Thyroid gland (tissue), 4 donors: ENCODE results near the gene ZNF835. TPM values are rescaled to one million over a fixed set of nuclear protein-coding genes. Genes with fewer than 3 reads are reported as not detected.

ENCODE experiments used
- DNase-seq, 2 donors: peaks; one replicate each; pipeline ENCODE4 v3.0.0-alpha.2; 2019
- H3K27ac ChIP-seq, 3 donors: fragments of 200-600 bp; sonication (generic); 1 replicate in 2 of 3; 2 replicates in 1 of 3; pipeline ENCODE4 v1.5.1; 2016 to 2019; ENCODE audit warnings: mild to moderate bottlenecking in 1 of 3, moderate library complexity in 1 of 3
- H3K27me3 ChIP-seq: fragments of 200-600 bp; sonication (generic); one replicate; pipeline ENCODE4 v1.5.1; 2019
- H3K36me3 ChIP-seq, 2 donors: fragments of 200-600 bp; sonication (generic); one replicate each; pipeline ENCODE4 v1.5.1; 2016 to 2019
- H3K4me1 ChIP-seq, 2 donors: fragments of 200-600 bp; sonication (generic); one replicate each; pipeline ENCODE4 v1.5.1; 2017 to 2019
- H3K4me3 ChIP-seq, 3 donors: fragments of 200-600 bp; sonication (generic); replicated peaks in 1 of 3; 1 replicate in 2 of 3; 2 replicates in 1 of 3; pipeline ENCODE4 v1.5.1; 2016; ENCODE audit warnings: mild to moderate bottlenecking in 1 of 3
- H3K9me3 ChIP-seq: fragments of 200-600 bp; sonication (generic); one replicate; pipeline ENCODE4 v1.5.1; 2017
- POLR2A ChIP-seq, 2 donors: fragments of 450-650 bp; IDR thresholded peaks; one replicate each; pipeline ENCODE4 v1.6.1; 2017; ENCODE audit warnings: antibody characterized with exemption in 2 of 2, mild to moderate bottlenecking in 2 of 2, moderate library complexity in 1 of 2
- WGBS, 2 donors: methylation state at CpG; one replicate each; pipeline ENCODE4 v1.1.5; 2017; 5-methylcytosine and 5-hydroxymethylcytosine counted together
- intact Hi-C: fragments of 100-400 bp; cut with DNase I; formaldehyde crosslinking; loops from one replicate; pipeline ENCODE4 v1.15.1; 2023
- total RNA-seq, 4 donors: library from RNA; depleted of rRNA; stranded (reverse); fragments of >200 nt; gene quantifications; one replicate each; pipeline ENCODE4 v1.2.3, GENCODE V29; 2016
- TF ChIP-seq, protein P1 (sequence below), 6 experiments: fragments of 200-600 bp in 3 of 6; fragments of 450-650 bp in 3 of 6; sonication (generic) in 3 of 6; IDR thresholded peaks; one replicate each; pipeline ENCODE4 v1.5.1; 2016 to 2019; ENCODE audit warnings: antibody characterized with exemption in 6 of 6, mild to moderate bottlenecking in 2 of 6, inconsistent platforms in 1 of 6, moderate library complexity in 1 of 6

ZNF835 gene
- 10 to 100 TPM in 1 of 4 donors, 1 to 10 TPM in 3; 6.8 to 12.3 (median 8.7) TPM for total RNA-seq

GRCh38 chr19:56671613-56671994 lies at the start of gene ZNF835:
Gene ZNF835, minus strand, starts transcription at chr19:56671757. Its CDS starts 6,559 bp downstream, at chr19:56665198.
- Histone ChIP-seq H3K4me3 (peak within 1 kb of the TSS; percentile 30 to 87 (median 66)), H3K4me1 (peaks cover 16 to 17% of the 10 kb centered on the region in 2 donors), H3K27me3 (no peaks in the 10 kb centered on the region), H3K27ac (no peak within 1 kb of the TSS), H3K36me3 (no peaks in the 10 kb centered on the region), H3K9me3 (no peaks in the 10 kb centered on the region)
- peak; percentile 93 for DNase-seq
- 0 to 1% methylated on average over 1 to 19 of the region's 32 CpGs for WGBS, 2 donors
- TF ChIP-seq POLR2A (IDR thresholded peaks at IDR 0.05): peak in 1 of 2 donors; percentile 52
- TF ChIP-seq, protein P1, sequence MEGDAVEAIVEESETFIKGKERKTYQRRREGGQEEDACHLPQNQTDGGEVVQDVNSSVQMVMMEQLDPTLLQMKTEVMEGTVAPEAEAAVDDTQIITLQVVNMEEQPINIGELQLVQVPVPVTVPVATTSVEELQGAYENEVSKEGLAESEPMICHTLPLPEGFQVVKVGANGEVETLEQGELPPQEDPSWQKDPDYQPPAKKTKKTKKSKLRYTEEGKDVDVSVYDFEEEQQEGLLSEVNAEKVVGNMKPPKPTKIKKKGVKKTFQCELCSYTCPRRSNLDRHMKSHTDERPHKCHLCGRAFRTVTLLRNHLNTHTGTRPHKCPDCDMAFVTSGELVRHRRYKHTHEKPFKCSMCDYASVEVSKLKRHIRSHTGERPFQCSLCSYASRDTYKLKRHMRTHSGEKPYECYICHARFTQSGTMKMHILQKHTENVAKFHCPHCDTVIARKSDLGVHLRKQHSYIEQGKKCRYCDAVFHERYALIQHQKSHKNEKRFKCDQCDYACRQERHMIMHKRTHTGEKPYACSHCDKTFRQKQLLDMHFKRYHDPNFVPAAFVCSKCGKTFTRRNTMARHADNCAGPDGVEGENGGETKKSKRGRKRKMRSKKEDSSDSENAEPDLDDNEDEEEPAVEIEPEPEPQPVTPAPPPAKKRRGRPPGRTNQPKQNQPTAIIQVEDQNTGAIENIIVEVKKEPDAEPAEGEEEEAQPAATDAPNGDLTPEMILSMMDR (IDR thresholded peaks at IDR 0.05): peak in 4 of 6 experiments; percentile 11 to 47 (median 24)
- intact Hi-C loops: loop anchor here (10.0 kb wide), 1 partner anchor 277 kb away; the partner anchor contains the start of gene ZNF582

- Histone ChIP-seq H3K4me1 (no peaks in the 10 kb centered on the region), H3K27me3 (no peaks in the 10 kb centered on the region), H3K9me3 (no peaks in the 10 kb centered on the region), H3K27ac (no peak overlapping the region), H3K36me3 (no peaks in the 10 kb centered on the region), H3K4me3 (no peak overlapping the region)
- TF ChIP-seq, protein P1 (IDR thresholded peaks at IDR 0.05): no peak
- no peak for TF ChIP-seq POLR2A (IDR thresholded peaks at IDR 0.05)
- intact Hi-C loops: no loop called here
- no peak for DNase-seq
- WGBS, 2 donors: 24 to 30% methylated on average over 3 of the region's 3 CpGs
These were observed 48.7 kb upstream of the ZNF835 start for GRCh38 chr19:56720281-56720680.

DNA sequence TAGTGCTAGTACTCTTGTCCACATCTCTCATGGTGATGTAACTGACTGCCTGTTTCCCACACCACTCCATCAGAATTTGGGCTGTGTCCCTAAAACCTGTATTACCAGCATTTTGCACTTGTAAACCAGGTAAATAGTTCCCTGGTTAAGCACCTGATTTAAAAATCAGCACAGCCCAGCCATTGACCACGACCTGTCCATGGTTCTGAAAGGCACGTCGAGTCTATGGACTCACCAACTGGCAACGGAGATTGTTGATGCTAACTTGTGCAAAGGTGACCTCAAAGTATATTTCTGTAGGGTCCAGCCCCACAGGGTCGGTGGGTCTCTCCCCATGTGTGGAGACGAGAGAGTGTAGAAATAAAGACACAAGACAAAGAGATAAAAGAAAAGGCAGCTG lies 46.7 kb upstream of the ZNF835 start:
- no peak for TF ChIP-seq POLR2A (IDR thresholded peaks at IDR 0.05)
- TF ChIP-seq, protein P1 (IDR thresholded peaks at IDR 0.05): no peak
- intact Hi-C loops: no loop called here
- 45 to 48% methylated on average over 6 of the region's 6 CpGs for WGBS, 2 donors
- DNase-seq: no peak
- Histone ChIP-seq H3K27ac (no peak overlapping the region), H3K36me3 (no peaks in the 10 kb centered on the region), H3K4me1 (no peaks in the 10 kb centered on the region), H3K27me3 (no peaks in the 10 kb centered on the region), H3K9me3 (no peaks in the 10 kb centered on the region), H3K4me3 (no peak overlapping the region)

- TF ChIP-seq, protein P1 (IDR thresholded peaks at IDR 0.05): no peak
- no peak for TF ChIP-seq POLR2A (IDR thresholded peaks at IDR 0.05)
- intact Hi-C loops: no loop called here
- DNase-seq: no peak
- no peaks in the 10 kb centered on the region for H3K36me3 ChIP-seq
- H3K4me3 ChIP-seq: no peak overlapping the region
- no peak overlapping the region for H3K27ac ChIP-seq
- WGBS, 2 donors: 27% methylated on average over 9 of the region's 9 CpGs
- no peaks in the 10 kb centered on the region for H3K4me1 ChIP-seq
- H3K27me3 ChIP-seq: no peaks in the 10 kb centered on the region
- no peaks in the 10 kb centered on the region for H3K9me3 ChIP-seq
These were observed 41.2 kb upstream of the ZNF835 start for GRCh38 chr19:56712611-56713276.

DNA sequence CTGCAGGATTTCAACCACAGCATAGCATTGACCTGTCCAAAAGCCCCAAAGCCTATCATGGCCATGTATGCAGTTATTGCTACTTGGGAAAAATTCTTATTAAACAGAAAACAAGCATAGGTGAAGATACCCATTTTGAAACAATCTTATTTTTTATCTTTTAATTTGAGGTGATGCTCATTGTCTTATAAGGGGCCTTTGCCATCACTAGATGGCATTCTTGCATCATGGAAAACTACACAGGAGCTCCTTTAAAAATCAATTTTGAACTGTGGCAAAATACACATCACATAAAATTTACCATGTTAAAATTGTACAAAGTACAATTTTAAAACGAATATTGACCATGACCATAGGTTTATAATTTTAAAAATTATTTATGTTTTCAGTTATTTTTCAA lies 38.9 kb upstream of the ZNF835 start:
- Histone ChIP-seq H3K27me3 (no peaks in the 10 kb centered on the region), H3K27ac (no peak overlapping the region), H3K36me3 (no peaks in the 10 kb centered on the region), H3K9me3 (no peaks in the 10 kb centered on the region), H3K4me1 (no peaks in the 10 kb centered on the region), H3K4me3 (no peak overlapping the region)
- no peak for DNase-seq
- TF ChIP-seq POLR2A (IDR thresholded peaks at IDR 0.05): no peak
- TF ChIP-seq, protein P1 (IDR thresholded peaks at IDR 0.05): no peak
- intact Hi-C loops: no loop called here
- WGBS, 2 donors: 17 to 20% methylated on average over 1 of the region's 1 CpG
